HG02885 (cell line): ENCODE results near the gene PRKN.

Source experiments
- ATAC-seq: cut with Tn5 transposase; IDR thresholded peaks from one replicate; pipeline ENCODE4 v1.9.1; 2021; ENCODE audit warnings: mild to moderate bottlenecking; ENCODE audit not compliant: unreplicated experiment, poor library complexity

PRKN gene

GRCh38 chr6:161434921-161435747 lies 1292.4 kb downstream of the PRKN start:
- no peak for ATAC-seq

DNA sequence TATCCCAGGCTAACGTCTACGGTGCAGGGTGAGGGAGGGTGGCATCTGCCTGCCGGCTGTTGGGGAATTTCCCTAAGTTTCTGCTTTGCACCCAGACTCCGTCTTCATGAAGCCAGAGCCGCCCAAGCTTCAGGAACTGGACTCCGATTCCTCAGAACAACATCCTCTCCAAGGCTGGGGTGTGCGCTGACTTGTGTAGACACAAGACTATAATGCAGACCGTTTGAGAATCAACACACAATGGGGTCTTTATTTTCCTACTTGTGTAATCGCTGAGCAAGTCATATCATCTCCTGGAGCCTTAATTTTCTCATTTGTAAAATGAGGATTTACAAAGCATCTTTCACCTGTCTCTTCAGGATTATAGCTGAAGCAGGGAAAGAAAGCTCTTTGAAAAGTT lies 1293.2 kb downstream of the PRKN start:
- no peak for ATAC-seq

- no peak for ATAC-seq
Measured at GRCh38 chr6:161432546-161432945, 1295.0 kb downstream of the PRKN start.

GRCh38 chr6:161429921-161430490 lies 1297.6 kb downstream of the PRKN start:
- no peak for ATAC-seq

- ATAC-seq, result no peak
Measured at GRCh38 chr6:161424421-161424820, 1303.1 kb downstream of the PRKN start.

DNA sequence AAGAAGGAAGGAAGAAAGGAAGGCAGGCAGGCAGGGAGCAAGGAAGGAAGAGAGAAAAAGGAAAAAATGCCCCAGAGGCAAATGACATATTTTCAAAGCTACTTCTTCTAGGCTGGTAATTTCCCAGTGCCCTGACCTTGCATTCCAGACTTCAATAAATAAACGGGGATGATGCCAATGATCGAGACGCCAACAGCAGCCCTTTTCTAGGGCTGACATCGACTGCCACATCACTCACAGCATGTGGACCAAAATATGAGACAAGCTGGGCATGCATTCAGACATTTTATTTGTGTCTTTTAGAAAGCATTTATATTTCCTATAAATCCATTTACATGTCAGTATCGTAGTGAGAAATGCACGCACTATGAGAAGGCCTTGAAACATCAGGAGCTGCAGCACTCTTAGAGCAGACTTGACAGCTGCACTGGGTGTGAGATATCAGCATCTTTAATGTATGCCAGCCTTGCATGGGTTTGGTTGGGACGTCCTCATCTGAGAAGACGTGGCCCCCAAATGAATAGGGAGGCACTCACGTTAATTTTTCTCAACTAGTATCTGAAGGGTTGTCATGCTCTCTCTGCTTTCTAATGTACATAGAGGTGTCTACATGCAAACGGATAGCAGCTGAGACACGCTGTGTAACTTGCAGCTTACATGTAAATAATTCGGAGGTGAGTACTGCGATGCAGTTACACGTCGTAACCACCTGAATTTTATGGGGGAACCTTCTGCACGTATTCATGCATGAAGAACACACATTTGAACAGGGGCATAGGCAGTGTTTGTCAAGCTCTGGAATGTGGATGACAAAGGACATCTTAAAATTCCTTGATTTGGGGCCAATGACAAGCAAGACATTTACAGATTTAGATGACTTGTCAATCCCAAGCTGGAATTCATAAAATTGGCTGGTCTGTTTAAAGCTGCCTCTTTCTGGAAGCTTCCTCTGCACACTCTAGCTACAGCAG lies 1304.6 kb downstream of the PRKN start:
- no peak for ATAC-seq

DNA sequence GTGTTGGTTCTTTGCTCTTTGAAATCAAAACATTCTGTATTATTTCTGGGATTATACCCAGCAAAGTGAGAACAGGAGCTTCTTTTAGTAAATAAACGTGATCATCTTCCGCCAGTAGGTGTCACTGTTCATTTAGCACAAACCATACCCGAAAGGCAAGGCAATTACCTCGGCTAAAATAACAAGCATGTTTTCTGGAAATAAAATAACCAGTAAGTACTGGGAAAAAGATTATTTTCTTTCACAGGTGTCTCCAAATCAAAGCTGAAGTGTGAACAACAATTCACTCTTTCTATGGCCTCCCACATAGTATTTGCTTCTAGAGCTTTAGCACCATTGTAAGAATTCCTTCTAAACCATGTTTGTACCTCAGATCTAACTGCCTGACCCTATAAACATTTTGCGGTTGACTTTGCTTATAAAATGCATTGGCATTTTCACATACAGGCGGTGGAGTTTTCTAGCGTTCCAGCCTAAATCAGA lies 1309.1 kb downstream of the PRKN start:
- ATAC-seq, result peak; percentile 84

GRCh38 chr6:161417717-161418462 lies 1309.7 kb downstream of the PRKN start:
- peak; percentile 25 for ATAC-seq

DNA sequence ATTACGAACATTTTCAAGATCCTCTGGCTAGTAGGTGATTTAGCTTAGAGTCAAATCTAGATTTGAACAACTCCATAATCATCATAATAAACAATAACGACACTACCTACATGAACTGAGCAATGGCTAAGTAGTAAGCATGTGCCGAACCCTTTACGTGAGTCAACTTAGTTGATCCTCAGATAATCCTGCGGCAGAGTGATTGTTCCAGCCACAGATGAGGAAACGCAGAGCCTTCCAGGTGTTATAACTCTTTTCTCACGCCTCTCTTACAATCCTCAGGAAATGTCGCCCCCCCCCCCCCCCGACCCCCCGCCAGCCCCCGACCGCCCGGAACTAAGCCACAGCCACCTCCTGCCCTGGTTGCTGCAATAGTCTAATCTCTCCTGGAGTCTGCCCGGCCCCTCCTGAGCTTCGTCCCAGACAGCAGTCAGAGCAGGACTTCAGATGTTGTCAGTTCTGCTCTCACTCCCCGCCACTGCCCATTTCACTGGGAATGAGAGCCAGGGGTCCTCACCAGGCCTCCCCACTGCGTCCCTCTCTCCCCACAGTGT lies 1312.2 kb downstream of the PRKN start:
- no peak for ATAC-seq

DNA sequence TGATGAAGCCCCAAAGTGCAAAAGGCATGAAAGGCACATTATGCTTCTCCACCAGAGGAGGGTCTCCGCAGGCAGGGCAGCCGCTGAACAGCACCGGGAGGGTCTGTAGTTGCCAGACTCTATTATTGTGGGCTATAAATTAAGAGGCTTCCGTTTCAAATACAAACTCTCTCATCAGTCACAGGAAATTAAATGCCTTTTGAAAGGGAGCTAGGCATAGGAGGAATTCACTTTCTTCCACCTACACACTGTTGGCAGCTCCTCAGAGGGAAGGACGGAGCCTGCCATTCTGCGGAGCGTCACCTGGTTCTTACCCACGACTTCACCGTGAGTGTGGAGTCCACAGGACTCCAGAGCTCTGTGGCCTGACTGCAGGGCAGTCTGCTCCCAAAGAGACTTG lies 1312.9 kb downstream of the PRKN start:
- ATAC-seq, result no peak

GRCh38 chr6:161414180-161414579 lies 1313.4 kb downstream of the PRKN start:
- no peak for ATAC-seq

DNA sequence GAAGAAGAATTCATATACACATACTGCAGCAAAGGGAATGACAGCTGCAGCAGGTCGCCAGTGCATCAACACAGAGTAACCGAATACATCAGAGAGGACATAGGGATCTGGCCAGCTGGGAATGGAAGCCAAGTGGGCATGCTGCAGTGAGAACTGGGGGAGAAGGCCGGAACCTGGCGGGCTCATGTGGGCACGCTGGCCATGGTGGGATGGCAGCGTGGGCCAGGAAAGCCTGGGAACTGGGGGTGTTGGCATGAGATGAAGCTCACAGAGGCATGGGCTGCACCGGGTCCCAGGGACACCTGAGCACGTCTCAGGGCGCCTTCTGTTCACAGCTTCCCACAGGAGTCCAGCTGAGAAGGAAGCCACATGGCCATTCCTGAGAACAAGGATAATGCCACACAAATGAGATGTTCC lies 1314.2 kb downstream of the PRKN start:
- ATAC-seq, result no peak

GRCh38 chr6:161412795-161413194 lies 1314.8 kb downstream of the PRKN start:
- ATAC-seq, result no peak

DNA sequence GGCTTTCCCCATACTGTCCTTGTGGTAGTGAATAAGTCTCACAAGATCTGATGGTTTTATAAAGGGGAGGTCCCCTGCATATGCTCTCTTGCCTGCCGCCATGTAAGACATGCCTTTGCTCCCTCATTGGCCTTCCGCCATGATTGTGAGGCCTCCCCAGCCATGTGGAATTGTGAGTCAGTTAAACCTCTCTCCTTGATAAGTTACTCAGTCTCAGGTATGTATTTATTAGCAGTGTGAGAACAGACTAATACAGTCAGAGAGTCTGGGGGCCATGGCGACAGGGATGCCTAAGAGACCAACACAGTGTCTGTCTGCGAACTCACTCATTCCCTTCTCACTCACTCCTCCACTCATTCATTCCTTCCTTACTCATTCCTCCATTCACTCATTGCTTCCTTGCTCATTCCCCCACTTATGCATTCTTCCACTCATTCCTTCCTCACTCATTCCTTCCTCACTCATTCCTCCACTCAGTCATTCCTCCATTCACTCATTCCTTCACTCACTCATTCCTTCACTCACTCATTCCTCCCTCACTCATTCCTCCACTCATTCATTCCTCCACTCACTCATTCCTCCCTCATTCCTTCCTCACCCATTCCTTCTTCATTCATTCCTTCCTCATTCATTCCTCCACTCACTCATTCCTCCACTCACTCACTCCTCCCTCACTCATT lies 1316.2 kb downstream of the PRKN start:
- no peak for ATAC-seq

- ATAC-seq, result no peak
Measured at GRCh38 chr6:161410736-161411135, 1316.8 kb downstream of the PRKN start.

DNA sequence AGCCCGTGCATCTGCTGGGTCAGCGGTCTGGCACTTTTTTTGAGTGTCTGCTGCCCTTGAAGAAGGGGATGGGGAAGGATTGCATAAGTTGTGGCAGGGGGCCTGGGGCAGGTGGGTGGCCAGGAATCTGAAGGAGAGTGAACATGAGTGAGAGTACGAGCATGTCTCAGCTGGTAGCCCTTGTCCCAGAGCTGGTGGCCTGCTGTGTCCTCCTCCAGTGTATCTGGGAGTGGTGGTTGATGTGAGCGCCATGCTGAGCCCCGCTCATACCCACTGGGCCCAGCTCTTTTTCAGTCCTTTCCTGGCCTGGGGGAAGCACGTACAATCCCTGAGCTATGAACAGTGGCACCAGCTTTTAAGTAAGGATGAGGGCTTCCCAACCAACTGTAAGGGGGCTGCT lies 1317.5 kb downstream of the PRKN start:
- ATAC-seq, result no peak

GRCh38 chr6:161409353-161409752 lies 1318.2 kb downstream of the PRKN start:
- ATAC-seq, result no peak

GRCh38 chr6:161408041-161408440 lies 1319.5 kb downstream of the PRKN start:
- no peak for ATAC-seq

- ATAC-seq, result no peak
Measured at GRCh38 chr6:161407581-161407980, 1320.0 kb downstream of the PRKN start.
